HepG2 (cell line): ENCODE results near the gene TIMM13. TPM values are rescaled to one million over a fixed set of nuclear protein-coding genes. Genes with fewer than 3 reads are reported as not detected.
A peak's percentile ranks its signal among the peaks of the same experiment; 100 is the strongest.

Source experiments
- CCAR2 ChIP-seq: fragments of 200-400 bp; formaldehyde crosslinking; optimal IDR thresholded peaks from 2 replicates; pipeline ENCODE3; 2018; ENCODE audit warnings: low read depth, mild to moderate bottlenecking, low read length, moderate library complexity
- HNRNPUL1 ChIP-seq: fragments of 200-400 bp; formaldehyde crosslinking; IDR thresholded peaks from 2 replicates; pipeline ENCODE4 v1.6.1; 2017; ENCODE audit warnings: low read depth, mild to moderate bottlenecking, low read length, moderate library complexity
- KDM4B ChIP-seq: sonication (generic); formaldehyde crosslinking; IDR thresholded peaks from 2 replicates; pipeline ENCODE4 v1.4.0; 2020; ENCODE audit warnings: missing genetic modification reagents
- MED8 ChIP-seq: sonication (generic); formaldehyde crosslinking; IDR thresholded peaks from 2 replicates; pipeline ENCODE4 v1.8.1; 2023; ENCODE audit warnings: mild to moderate bottlenecking, missing genetic modification reagents; ENCODE audit not compliant: insufficient replicate concordance
- RFX3 ChIP-seq: IDR thresholded peaks from 2 replicates; pipeline ENCODE4 v1.6.1; 2016; ENCODE audit warnings: missing biosample characterization, missing genetic modification reagents
- SMC3 ChIP-seq: IDR thresholded peaks from 2 replicates; pipeline ENCODE4 v1.6.1; 2011; ENCODE audit warnings: low read length, improper control_type of control experiment
- SPEN ChIP-seq: sonication (generic); formaldehyde crosslinking; IDR thresholded peaks from 2 replicates; pipeline ENCODE4 v1.5.1; 2020; ENCODE audit warnings: low read depth, mild to moderate bottlenecking, missing genetic modification reagents
- TEAD3 ChIP-seq: optimal IDR thresholded peaks from 2 replicates; pipeline ENCODE3; 2016; ENCODE audit warnings: borderline replicate concordance
- ZBTB20 ChIP-seq: sonication (generic); formaldehyde crosslinking; IDR thresholded peaks from 2 replicates; pipeline ENCODE4 v1.8.1; 2023; ENCODE audit warnings: missing genetic modification reagents, low read depth, mild to moderate bottlenecking, borderline replicate concordance
- ZFP36L2 ChIP-seq: sonication (generic); formaldehyde crosslinking; IDR thresholded peaks from 2 replicates; pipeline ENCODE4 v1.4.0; 2020; ENCODE audit warnings: missing genetic modification reagents
- ZMYM4 ChIP-seq: sonication (generic); formaldehyde crosslinking; IDR thresholded peaks from 2 replicates; pipeline ENCODE4 v1.8.1; 2023; ENCODE audit warnings: mild to moderate bottlenecking, missing genetic modification reagents
- ZNF207 ChIP-seq: fragments of 450-650 bp; IDR thresholded peaks from 2 replicates; pipeline ENCODE4 v1.6.1; 2016; ENCODE audit warnings: antibody characterized with exemption, borderline replicate concordance
- ZNF329 ChIP-seq: sonication (generic); formaldehyde crosslinking; IDR thresholded peaks from 2 replicates; pipeline ENCODE4 v1.9.0; 2021; ENCODE audit warnings: low read depth, mild to moderate bottlenecking, missing genetic modification reagents
- ZNF432 ChIP-seq: sonication (generic); formaldehyde crosslinking; IDR thresholded peaks from 2 replicates; pipeline ENCODE4 v1.5.0; 2020; ENCODE audit warnings: missing genetic modification reagents, mild to moderate bottlenecking, borderline replicate concordance
- ZSCAN9 ChIP-seq: IDR thresholded peaks from 2 replicates; pipeline ENCODE4 v1.6.1; 2016; ENCODE audit warnings: borderline replicate concordance
- polyA plus RNA-seq, 8 experiments: library from polyadenylated mRNA; depleted of rRNA in 3 of 8; stranded (reverse) in 7 of 8; unstranded in 1 of 8; fragments of >200 nt; fragmentation: Illumina TruSeq in 4 of 8; extraction: Trizol in 4 of 8; gene quantifications; 2 replicates each; pipeline versions ENCODE4 v1.2.1 to v1.2.3, GENCODE V29; 2011 to 2016; ENCODE audit warnings: low read depth in 4 of 8, missing spikeins in 1 of 8, mixed read lengths in 1 of 8; ENCODE audit not compliant: insufficient read depth in 1 of 8
- total RNA-seq, 5 experiments: library from RNA; depleted of rRNA; stranded (reverse); fragments of >200 nt; fragmentation: Illumina TruSeq; extraction: Trizol; gene quantifications; 2 replicates each; pipeline ENCODE4 v1.2.3, GENCODE V29; 2016; ENCODE audit warnings: low read depth in 1 of 5
- TF ChIP-seq, protein P1 (sequence below): IDR thresholded peaks from 2 replicates; pipeline ENCODE4 v1.6.1; 2016; ENCODE audit warnings: control low read depth
- TF ChIP-seq, protein P2 (sequence below): sonication (generic); formaldehyde crosslinking; IDR thresholded peaks from 2 replicates; pipeline ENCODE4 v1.5.0; 2020; ENCODE audit warnings: missing genetic modification reagents
- TF ChIP-seq, protein P3 (sequence below): sonication (generic); formaldehyde crosslinking; IDR thresholded peaks from 2 replicates; pipeline ENCODE4 v1.4.0; 2020; ENCODE audit warnings: missing genetic modification reagents, borderline replicate concordance
- TF ChIP-seq, protein P4 (sequence below): sonication (generic); formaldehyde crosslinking; IDR thresholded peaks from 2 replicates; pipeline ENCODE4 v1.5.0; 2020; ENCODE audit warnings: missing genetic modification reagents
- TF ChIP-seq, protein P5 (sequence below): sonication (generic); formaldehyde crosslinking; IDR thresholded peaks from 2 replicates; pipeline ENCODE4 v1.4.0; 2020; ENCODE audit warnings: mild to moderate bottlenecking, missing genetic modification reagents, borderline replicate concordance

Gene TIMM13
- total and polyA plus RNA-seq, 2 of the 13 experiments (the other 11 are each of a cell fraction or from before 2014, with no cell fraction given) = 48.4 to 108 TPM

DNA sequence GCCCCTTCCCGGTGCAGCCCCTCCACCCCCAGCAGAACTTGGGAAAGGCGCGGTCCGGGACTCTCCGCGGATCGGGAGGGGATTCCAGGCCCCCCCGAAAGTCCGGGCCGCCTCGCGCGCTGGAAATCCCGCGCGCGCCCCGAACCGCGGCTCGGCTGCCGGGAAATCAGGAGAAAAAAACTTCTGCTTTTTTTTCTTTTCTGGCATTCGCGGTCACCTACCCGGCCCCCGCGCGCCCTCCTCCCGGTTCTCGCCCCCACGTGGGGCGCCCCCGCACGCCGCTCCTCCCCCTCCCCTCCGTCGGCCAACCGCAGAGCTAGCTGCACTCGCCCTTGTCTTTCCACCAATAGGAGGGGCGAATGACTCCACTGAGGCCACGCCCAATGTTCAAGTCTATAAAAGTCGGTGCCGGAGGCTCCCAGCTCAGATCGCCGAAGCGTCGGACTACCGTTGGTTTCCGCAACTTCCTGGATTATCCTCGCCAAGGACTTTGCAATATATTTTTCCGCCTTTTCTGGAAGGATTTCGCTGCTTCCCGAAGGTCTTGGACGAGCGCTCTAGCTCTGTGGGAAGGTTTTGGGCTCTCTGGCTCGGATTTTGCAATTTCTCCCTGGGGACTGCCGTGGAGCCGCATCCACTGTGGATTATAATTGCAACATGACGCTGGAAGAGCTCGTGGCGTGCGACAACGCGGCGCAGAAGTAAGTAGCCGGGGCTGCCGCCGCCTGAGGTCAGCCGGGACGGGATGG, 48.5 kb upstream of the TIMM13 start, which contains the start of gene GADD45B (continued):
- TF ChIP-seq, protein P1, sequence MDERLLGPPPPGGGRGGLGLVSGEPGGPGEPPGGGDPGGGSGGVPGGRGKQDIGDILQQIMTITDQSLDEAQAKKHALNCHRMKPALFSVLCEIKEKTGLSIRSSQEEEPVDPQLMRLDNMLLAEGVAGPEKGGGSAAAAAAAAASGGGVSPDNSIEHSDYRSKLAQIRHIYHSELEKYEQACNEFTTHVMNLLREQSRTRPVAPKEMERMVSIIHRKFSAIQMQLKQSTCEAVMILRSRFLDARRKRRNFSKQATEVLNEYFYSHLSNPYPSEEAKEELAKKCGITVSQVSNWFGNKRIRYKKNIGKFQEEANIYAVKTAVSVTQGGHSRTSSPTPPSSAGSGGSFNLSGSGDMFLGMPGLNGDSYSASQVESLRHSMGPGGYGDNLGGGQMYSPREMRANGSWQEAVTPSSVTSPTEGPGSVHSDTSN (CRISPR knock-in tag) = no peak
- TF ChIP-seq ZNF207 (no peak), ZMYM4 (CRISPR knock-in tag) (peak; percentile 77), ZNF432 (CRISPR knock-in tag) (no peak), RFX3 (CRISPR knock-in tag) (0 out of 2 replicates have a peak, but pooled peaks have one; percentile 15), MED8 (peak; percentile 56), SMC3 (peak; percentile 24; the same call in 1 of the 2 replicates), ZFP36L2 (CRISPR knock-in tag) (peak; percentile 59; the same call in 1 of the 2 replicates), HNRNPUL1 (no peak), TEAD3 (no peak), CCAR2 (no peak), ZSCAN9 (CRISPR knock-in tag) (peak; percentile 96), ZBTB20 (CRISPR knock-in tag) (0 out of 2 replicates have a peak, but pooled peaks have one; percentile 69), ZNF329 (CRISPR knock-in tag) (no peak), SPEN (CRISPR knock-in tag) (peak; percentile 20; the same call in 1 of the 2 replicates), KDM4B (CRISPR knock-in tag) (peak; percentile 72; the same call in 1 of the 2 replicates)
- TF ChIP-seq, protein P2, sequence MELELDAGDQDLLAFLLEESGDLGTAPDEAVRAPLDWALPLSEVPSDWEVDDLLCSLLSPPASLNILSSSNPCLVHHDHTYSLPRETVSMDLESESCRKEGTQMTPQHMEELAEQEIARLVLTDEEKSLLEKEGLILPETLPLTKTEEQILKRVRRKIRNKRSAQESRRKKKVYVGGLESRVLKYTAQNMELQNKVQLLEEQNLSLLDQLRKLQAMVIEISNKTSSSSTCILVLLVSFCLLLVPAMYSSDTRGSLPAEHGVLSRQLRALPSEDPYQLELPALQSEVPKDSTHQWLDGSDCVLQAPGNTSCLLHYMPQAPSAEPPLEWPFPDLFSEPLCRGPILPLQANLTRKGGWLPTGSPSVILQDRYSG (CRISPR knock-in tag) = no peak; the same call in 1 of the 2 replicates
- TF ChIP-seq, protein P3, sequence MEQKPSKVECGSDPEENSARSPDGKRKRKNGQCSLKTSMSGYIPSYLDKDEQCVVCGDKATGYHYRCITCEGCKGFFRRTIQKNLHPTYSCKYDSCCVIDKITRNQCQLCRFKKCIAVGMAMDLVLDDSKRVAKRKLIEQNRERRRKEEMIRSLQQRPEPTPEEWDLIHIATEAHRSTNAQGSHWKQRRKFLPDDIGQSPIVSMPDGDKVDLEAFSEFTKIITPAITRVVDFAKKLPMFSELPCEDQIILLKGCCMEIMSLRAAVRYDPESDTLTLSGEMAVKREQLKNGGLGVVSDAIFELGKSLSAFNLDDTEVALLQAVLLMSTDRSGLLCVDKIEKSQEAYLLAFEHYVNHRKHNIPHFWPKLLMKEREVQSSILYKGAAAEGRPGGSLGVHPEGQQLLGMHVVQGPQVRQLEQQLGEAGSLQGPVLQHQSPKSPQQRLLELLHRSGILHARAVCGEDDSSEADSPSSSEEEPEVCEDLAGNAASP (CRISPR knock-in tag) = peak; percentile 61
- TF ChIP-seq, protein P4, sequence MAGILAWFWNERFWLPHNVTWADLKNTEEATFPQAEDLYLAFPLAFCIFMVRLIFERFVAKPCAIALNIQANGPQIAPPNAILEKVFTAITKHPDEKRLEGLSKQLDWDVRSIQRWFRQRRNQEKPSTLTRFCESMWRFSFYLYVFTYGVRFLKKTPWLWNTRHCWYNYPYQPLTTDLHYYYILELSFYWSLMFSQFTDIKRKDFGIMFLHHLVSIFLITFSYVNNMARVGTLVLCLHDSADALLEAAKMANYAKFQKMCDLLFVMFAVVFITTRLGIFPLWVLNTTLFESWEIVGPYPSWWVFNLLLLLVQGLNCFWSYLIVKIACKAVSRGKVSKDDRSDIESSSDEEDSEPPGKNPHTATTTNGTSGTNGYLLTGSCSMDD (CRISPR knock-in tag) = no peak
- TF ChIP-seq, protein P5, sequence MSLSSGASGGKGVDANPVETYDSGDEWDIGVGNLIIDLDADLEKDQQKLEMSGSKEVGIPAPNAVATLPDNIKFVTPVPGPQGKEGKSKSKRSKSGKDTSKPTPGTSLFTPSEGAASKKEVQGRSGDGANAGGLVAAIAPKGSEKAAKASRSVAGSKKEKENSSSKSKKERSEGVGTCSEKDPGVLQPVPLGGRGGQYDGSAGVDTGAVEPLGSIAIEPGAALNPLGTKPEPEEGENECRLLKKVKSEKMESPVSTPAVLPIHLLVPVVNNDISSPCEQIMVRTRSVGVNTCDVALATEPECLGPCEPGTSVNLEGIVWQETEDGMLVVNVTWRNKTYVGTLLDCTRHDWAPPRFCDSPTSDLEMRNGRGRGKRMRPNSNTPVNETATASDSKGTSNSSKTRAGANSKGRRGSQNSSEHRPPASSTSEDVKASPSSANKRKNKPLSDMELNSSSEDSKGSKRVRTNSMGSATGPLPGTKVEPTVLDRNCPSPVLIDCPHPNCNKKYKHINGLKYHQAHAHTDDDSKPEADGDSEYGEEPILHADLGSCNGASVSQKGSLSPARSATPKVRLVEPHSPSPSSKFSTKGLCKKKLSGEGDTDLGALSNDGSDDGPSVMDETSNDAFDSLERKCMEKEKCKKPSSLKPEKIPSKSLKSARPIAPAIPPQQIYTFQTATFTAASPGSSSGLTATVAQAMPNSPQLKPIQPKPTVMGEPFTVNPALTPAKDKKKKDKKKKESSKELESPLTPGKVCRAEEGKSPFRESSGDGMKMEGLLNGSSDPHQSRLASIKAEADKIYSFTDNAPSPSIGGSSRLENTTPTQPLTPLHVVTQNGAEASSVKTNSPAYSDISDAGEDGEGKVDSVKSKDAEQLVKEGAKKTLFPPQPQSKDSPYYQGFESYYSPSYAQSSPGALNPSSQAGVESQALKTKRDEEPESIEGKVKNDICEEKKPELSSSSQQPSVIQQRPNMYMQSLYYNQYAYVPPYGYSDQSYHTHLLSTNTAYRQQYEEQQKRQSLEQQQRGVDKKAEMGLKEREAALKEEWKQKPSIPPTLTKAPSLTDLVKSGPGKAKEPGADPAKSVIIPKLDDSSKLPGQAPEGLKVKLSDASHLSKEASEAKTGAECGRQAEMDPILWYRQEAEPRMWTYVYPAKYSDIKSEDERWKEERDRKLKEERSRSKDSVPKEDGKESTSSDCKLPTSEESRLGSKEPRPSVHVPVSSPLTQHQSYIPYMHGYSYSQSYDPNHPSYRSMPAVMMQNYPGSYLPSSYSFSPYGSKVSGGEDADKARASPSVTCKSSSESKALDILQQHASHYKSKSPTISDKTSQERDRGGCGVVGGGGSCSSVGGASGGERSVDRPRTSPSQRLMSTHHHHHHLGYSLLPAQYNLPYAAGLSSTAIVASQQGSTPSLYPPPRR (CRISPR knock-in tag) = peak; percentile 58; the same call in 1 of the 2 replicates
